ENCODE results near the gene TMBIM1.
A peak's percentile ranks its signal among the peaks of the same experiment; 100 is the strongest.

TMBIM1 gene

GRCh38 chr2:218270721-218271486 lies 21.4 kb downstream of the TMBIM1 start:
- H3K36me3 ChIP-seq (ENCODE audit: control insufficient read depth, insufficient read depth, low read length) = peaks cover 17% of the 10 kb centered on the region
- no peak for TF ChIP-seq CTCF (IDR thresholded peaks at IDR 0.05; ENCODE audit: insufficient read depth, low read length, poor library complexity, severe bottlenecking)
- H3K4me3 ChIP-seq (replicated peaks; ENCODE audit: low read depth, low read length) = peak overlapping the region; percentile 87
- H3K27me3 ChIP-seq (replicated peaks; ENCODE audit: control insufficient read depth, insufficient read depth, low read length) = no peaks in the 10 kb centered on the region
- DNase-seq (ENCODE audit: extremely low read depth, insufficient read length) = no peak

GRCh38 chr2:218269900-218270720 lies 22.2 kb downstream of the TMBIM1 start, which contains the start of the genes AAMP and PNKD:
TSS of gene AAMP (minus strand) at chr2:218270137. CDS start at chr2:218270086, 51 bp downstream.
TSS of gene PNKD (plus strand) at chr2:218270519. CDS start at chr2:218270536, 17 bp downstream.
- H3K27me3 ChIP-seq (replicated peaks; ENCODE audit: control insufficient read depth, insufficient read depth, low read length) = no peaks in the 10 kb centered on the region
- peaks cover 15% of the 10 kb centered on the region for H3K36me3 ChIP-seq (ENCODE audit: control insufficient read depth, insufficient read depth, low read length)
- peak; percentile 15 for TF ChIP-seq CTCF (IDR thresholded peaks at IDR 0.05; ENCODE audit: insufficient read depth, low read length, poor library complexity, severe bottlenecking)
- peak within 1 kb of the TSS; percentile 94 for H3K4me3 ChIP-seq (replicated peaks; ENCODE audit: low read depth, low read length)
- peak; percentile 100 for DNase-seq (ENCODE audit: extremely low read depth, insufficient read length)

GRCh38 chr2:218267259-218267658 lies 25.0 kb downstream of the TMBIM1 start:
- H3K27me3 ChIP-seq (replicated peaks; ENCODE audit: control insufficient read depth, insufficient read depth, low read length) = no peaks in the 10 kb centered on the region
- no peak for TF ChIP-seq CTCF (IDR thresholded peaks at IDR 0.05; ENCODE audit: insufficient read depth, low read length, poor library complexity, severe bottlenecking)
- no peak overlapping the region for H3K4me3 ChIP-seq (replicated peaks; ENCODE audit: low read depth, low read length)
- no peak for DNase-seq (ENCODE audit: extremely low read depth, insufficient read length)
- H3K36me3 ChIP-seq (ENCODE audit: control insufficient read depth, insufficient read depth, low read length) = peaks cover 31% of the 10 kb centered on the region

- H3K27me3 ChIP-seq (replicated peaks; ENCODE audit: control insufficient read depth, insufficient read depth, low read length) = no peaks in the 10 kb centered on the region
- no peak overlapping the region for H3K4me3 ChIP-seq (replicated peaks; ENCODE audit: low read depth, low read length)
- DNase-seq (ENCODE audit: extremely low read depth, insufficient read length) = no peak
- no peak for TF ChIP-seq CTCF (IDR thresholded peaks at IDR 0.05; ENCODE audit: insufficient read depth, low read length, poor library complexity, severe bottlenecking)
- peaks cover 31% of the 10 kb centered on the region for H3K36me3 ChIP-seq (ENCODE audit: control insufficient read depth, insufficient read depth, low read length)
Measured at GRCh38 chr2:218266316-218266979, 25.9 kb downstream of the TMBIM1 start.

GRCh38 chr2:218265626-218266025 lies 26.7 kb downstream of the TMBIM1 start:
- Histone ChIP-seq H3K4me3 (replicated peaks; ENCODE audit: low read depth, low read length) (no peak overlapping the region), H3K36me3 (ENCODE audit: control insufficient read depth, insufficient read depth, low read length) (peaks cover 31% of the 10 kb centered on the region), H3K27me3 (replicated peaks; ENCODE audit: control insufficient read depth, insufficient read depth, low read length) (no peaks in the 10 kb centered on the region)
- no peak for DNase-seq (ENCODE audit: extremely low read depth, insufficient read length)
- TF ChIP-seq CTCF (IDR thresholded peaks at IDR 0.05; ENCODE audit: insufficient read depth, low read length, poor library complexity, severe bottlenecking) = no peak
